IPS DF 19.7 (cell line): ENCODE data around the gene RNU5B-1.

Experiments used
- DNase-seq: peaks from one replicate; pipeline ENCODE4 v3.0.0-alpha.2; 2013; ENCODE audit warnings: low read depth, low spot score

RNU5B-1 gene

GRCh38 chr15:65287520-65287855 is 17.0 kb upstream of the RNU5B-1 start:
- DNase-seq, result no peak

GRCh38 chr15:65289261-65289854 is 15.1 kb upstream of the RNU5B-1 start:
- DNase-seq, result no peak

- no peak for DNase-seq
Measured at GRCh38 chr15:65290228-65290627, 14.2 kb upstream of the RNU5B-1 start.

GRCh38 chr15:65292938-65293518 is 11.4 kb upstream of the RNU5B-1 start:
- DNase-seq, result no peak

- no peak for DNase-seq
Measured at GRCh38 chr15:65298731-65299130, 5.7 kb upstream of the RNU5B-1 start.

GRCh38 chr15:65300924-65301441 is 3.5 kb upstream of the RNU5B-1 start:
- DNase-seq, result no peak

GRCh38 chr15:65302061-65302460 is 2.4 kb upstream of the RNU5B-1 start:
- no peak for DNase-seq

GRCh38 chr15:65303687-65304380 is 643 bp upstream of the RNU5B-1 start:
- DNase-seq, result no peak

- no peak for DNase-seq
Measured at GRCh38 chr15:65305150-65305758, 777 bp downstream of the RNU5B-1 start.

GRCh38 chr15:65305776-65306175 is 1.3 kb downstream of the RNU5B-1 start:
- DNase-seq, result no peak

GRCh38 chr15:65306551-65306950 is 2.1 kb downstream of the RNU5B-1 start:
- DNase-seq, result no peak

- DNase-seq, result no peak
Measured at GRCh38 chr15:65307978-65308377, 3.5 kb downstream of the RNU5B-1 start.

- DNase-seq, result no peak
Measured at GRCh38 chr15:65309882-65310418, 5.5 kb downstream of the RNU5B-1 start.

GRCh38 chr15:65310431-65311137 is 6.1 kb downstream of the RNU5B-1 start:
- DNase-seq, result no peak

- no peak for DNase-seq
Measured at GRCh38 chr15:65311760-65312159, 7.3 kb downstream of the RNU5B-1 start.

- no peak for DNase-seq
Measured at GRCh38 chr15:65312400-65312916, 8.0 kb downstream of the RNU5B-1 start.

- DNase-seq, result no peak
Measured at GRCh38 chr15:65318870-65319356, 14.4 kb downstream of the RNU5B-1 start.

GRCh38 chr15:65323071-65323511 is 18.6 kb downstream of the RNU5B-1 start:
- no peak for DNase-seq

GRCh38 chr15:65326117-65326526 is 21.6 kb downstream of the RNU5B-1 start:
- DNase-seq, result no peak

- DNase-seq, result no peak
Measured at GRCh38 chr15:65326818-65327217, 22.3 kb downstream of the RNU5B-1 start.
